DND-41 (cell line): ENCODE data around the gene TMEM19.
A peak's percentile ranks its signal among the peaks of the same experiment; 100 is the strongest.

Experiments
- ATAC-seq: fragments of 200-7000 bp; cut with Tn5 transposase; 3 replicates; pipeline ENCODE4 v1.9.1; 2021; ENCODE audit warnings: low read depth; ENCODE audit not compliant: insufficient read depth
- DNase-seq: peaks from one replicate; pipeline ENCODE4 v3.0.0-alpha.2; 2020
- H2AFZ ChIP-seq: 2 replicates; pipeline ENCODE4 v1.6.0; 2012; ENCODE audit warnings: low read depth, low read length
- H3K27ac ChIP-seq: 2 replicates; pipeline ENCODE4 v1.5.1; 2012; ENCODE audit warnings: low read length, inconsistent platforms
- H3K27me3 ChIP-seq: fragments of 200-600 bp; sonication (generic); 2 replicates; pipeline ENCODE4 v1.6.0; 2012; ENCODE audit warnings: low read length, mild to moderate bottlenecking, inconsistent platforms; ENCODE audit not compliant: insufficient read depth, poor library complexity
- H3K36me3 ChIP-seq: 2 replicates; pipeline ENCODE4 v1.5.1; 2012; ENCODE audit warnings: low read length, inconsistent platforms; ENCODE audit not compliant: insufficient read depth
- H3K4me1 ChIP-seq: 2 replicates; pipeline ENCODE4 v1.5.1; 2012; ENCODE audit warnings: mild to moderate bottlenecking, low read length; ENCODE audit not compliant: insufficient read depth
- H3K4me2 ChIP-seq: 2 replicates; pipeline ENCODE4 v1.6.0; 2012; ENCODE audit warnings: mild to moderate bottlenecking, moderate library complexity, low read length, inconsistent platforms; ENCODE audit not compliant: insufficient read depth
- H3K4me3 ChIP-seq, 2 experiments: fragments of 200-600 bp in 1 of 2; shearing (Covaris generic) in 1 of 2; 2 replicates each; pipeline ENCODE4 v1.5.1; 2012 to 2016; ENCODE audit warnings: inconsistent platforms in 2 of 2, low read length in 2 of 2, mild to moderate bottlenecking in 2 of 2, low read depth in 1 of 2, moderate library complexity in 1 of 2
- H3K79me2 ChIP-seq: 2 replicates; pipeline ENCODE4 v1.6.0; 2012; ENCODE audit warnings: low read length, inconsistent platforms; ENCODE audit not compliant: insufficient read depth
- H3K9ac ChIP-seq: 2 replicates; pipeline ENCODE4 v1.6.0; 2012; ENCODE audit warnings: low read depth, mild to moderate bottlenecking, inconsistent platforms, low read length, moderate library complexity
- H3K9me3 ChIP-seq: 2 replicates; pipeline ENCODE4 v1.5.1; 2012; ENCODE audit warnings: low read length, moderate library complexity, mild to moderate bottlenecking, inconsistent platforms; ENCODE audit not compliant: insufficient read depth, severe bottlenecking
- H4K20me1 ChIP-seq: 2 replicates; pipeline ENCODE4 v1.6.0; 2012; ENCODE audit warnings: low read length; ENCODE audit not compliant: insufficient read depth
- EZH2 ChIP-seq: IDR thresholded peaks from 3 replicates; pipeline ENCODE4 v1.6.1; 2012; ENCODE audit warnings: borderline replicate concordance, low read depth, mild to moderate bottlenecking, moderate library complexity, low read length, inconsistent platforms; ENCODE audit not compliant: severe bottlenecking
- TF ChIP-seq, protein P1 (sequence below): IDR thresholded peaks from 2 replicates; pipeline ENCODE4 v1.5.1; 2012; ENCODE audit warnings: borderline replicate concordance, low read length, moderate library complexity, mild to moderate bottlenecking; ENCODE audit not compliant: poor library complexity, severe bottlenecking; ENCODE audit errors: extremely low read depth

TMEM19 gene

DNA sequence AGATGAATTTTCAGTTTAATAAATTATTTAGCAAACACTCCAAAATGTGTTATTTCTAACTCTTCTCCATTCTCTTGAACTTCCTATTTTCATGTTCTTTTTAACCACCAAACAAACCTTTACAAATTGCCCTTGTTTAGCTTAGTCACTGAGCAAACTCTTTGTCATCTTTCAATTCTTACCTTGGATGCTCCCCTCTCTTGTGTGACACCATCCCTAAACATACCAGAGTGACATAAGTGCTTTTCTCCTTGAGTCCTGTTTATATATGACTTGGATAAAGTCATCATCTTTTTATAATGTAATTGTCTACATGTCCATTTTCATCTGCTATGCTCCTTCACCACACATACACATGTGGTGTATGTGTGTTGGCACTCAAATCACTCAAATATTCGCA lies 3.4 kb upstream of the TMEM19 start:
- Histone ChIP-seq H3K27ac (no peak overlapping the region), H3K9me3 (no peaks in the 10 kb centered on the region), H4K20me1 (no peaks in the 10 kb centered on the region), H3K4me2 (no peak overlapping the region), H3K79me2 (peaks cover 12% of the 10 kb centered on the region), H3K27me3 (no peaks in the 10 kb centered on the region), H3K4me3 (no peak overlapping the region), H3K36me3 (no peaks in the 10 kb centered on the region), H2AFZ (no peak overlapping the region), H3K9ac (no peak overlapping the region), H3K4me1 (peaks cover 25% of the 10 kb centered on the region)
- ATAC-seq (no peak), DNase-seq (no peak)
- no peak for TF ChIP-seq EZH2
- TF ChIP-seq, protein P1, sequence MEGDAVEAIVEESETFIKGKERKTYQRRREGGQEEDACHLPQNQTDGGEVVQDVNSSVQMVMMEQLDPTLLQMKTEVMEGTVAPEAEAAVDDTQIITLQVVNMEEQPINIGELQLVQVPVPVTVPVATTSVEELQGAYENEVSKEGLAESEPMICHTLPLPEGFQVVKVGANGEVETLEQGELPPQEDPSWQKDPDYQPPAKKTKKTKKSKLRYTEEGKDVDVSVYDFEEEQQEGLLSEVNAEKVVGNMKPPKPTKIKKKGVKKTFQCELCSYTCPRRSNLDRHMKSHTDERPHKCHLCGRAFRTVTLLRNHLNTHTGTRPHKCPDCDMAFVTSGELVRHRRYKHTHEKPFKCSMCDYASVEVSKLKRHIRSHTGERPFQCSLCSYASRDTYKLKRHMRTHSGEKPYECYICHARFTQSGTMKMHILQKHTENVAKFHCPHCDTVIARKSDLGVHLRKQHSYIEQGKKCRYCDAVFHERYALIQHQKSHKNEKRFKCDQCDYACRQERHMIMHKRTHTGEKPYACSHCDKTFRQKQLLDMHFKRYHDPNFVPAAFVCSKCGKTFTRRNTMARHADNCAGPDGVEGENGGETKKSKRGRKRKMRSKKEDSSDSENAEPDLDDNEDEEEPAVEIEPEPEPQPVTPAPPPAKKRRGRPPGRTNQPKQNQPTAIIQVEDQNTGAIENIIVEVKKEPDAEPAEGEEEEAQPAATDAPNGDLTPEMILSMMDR, result no peak

DNA sequence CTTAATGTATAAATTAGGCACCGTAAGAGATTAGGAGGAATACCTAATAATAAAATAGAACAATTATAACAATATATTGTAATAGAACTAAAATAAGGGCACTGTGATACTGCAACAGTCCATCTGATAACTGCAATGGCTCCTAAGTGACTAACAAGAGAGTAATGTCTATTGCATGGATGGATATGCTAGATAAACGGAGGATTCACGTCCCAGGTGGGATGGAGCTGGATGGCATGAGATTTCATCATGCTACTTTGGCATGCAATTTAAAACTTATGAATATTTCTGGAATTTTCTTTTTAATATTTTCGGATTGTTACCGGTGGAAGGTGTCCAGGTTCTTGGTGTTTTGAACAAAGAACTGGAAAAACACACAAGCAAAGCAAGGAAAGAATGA lies 2.2 kb upstream of the TMEM19 start:
- TF ChIP-seq EZH2, result no peak
- TF ChIP-seq, protein P1, result no peak
- H3K4me1 ChIP-seq, result peaks cover 37% of the 10 kb centered on the region
- no peaks in the 10 kb centered on the region for H3K27me3 ChIP-seq
- no peak overlapping the region for H2AFZ ChIP-seq
- H3K9ac ChIP-seq, result no peak overlapping the region
- no peak overlapping the region for H3K4me3 ChIP-seq
- no peak overlapping the region for H3K27ac ChIP-seq
- ATAC-seq (no peak), DNase-seq (no peak)
- peaks cover 23% of the 10 kb centered on the region for H3K79me2 ChIP-seq
- H4K20me1 ChIP-seq, result no peaks in the 10 kb centered on the region
- no peaks in the 10 kb centered on the region for H3K36me3 ChIP-seq
- no peaks in the 10 kb centered on the region for H3K9me3 ChIP-seq
- H3K4me2 ChIP-seq, result no peak overlapping the region

DNA sequence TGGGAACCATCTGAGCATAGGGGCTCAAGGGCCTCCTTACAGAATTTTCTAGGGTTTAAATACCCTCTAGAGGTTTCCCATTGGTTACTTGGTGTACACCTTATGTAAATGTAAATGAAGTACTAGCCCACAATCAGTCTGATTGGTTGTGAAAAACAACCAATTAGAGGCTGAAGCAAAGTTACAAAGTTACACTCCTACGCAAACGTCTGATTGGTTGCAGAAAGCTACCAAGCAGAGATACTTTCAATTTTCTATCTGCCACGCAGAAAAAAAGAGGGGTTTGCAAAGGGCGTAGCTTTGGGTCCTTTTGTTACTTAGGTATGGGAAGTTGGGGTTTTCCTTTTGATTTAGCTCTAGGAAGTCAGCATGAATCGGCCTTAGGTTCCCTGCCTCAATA lies 1.8 kb upstream of the TMEM19 start:
- Histone ChIP-seq H3K9ac (no peak overlapping the region), H2AFZ (0 out of 2 replicates have a peak overlapping the region, but pooled peaks have one; percentile 29), H3K79me2 (peaks cover 27% of the 10 kb centered on the region), H3K4me1 (peaks cover 41% of the 10 kb centered on the region), H3K4me2 (no peak overlapping the region), H3K36me3 (no peaks in the 10 kb centered on the region), H3K4me3 (no peak overlapping the region), H3K27me3 (no peaks in the 10 kb centered on the region), H3K9me3 (no peaks in the 10 kb centered on the region), H4K20me1 (no peaks in the 10 kb centered on the region), H3K27ac (no peak overlapping the region)
- TF ChIP-seq EZH2, result no peak
- TF ChIP-seq, protein P1, result no peak
- DNase-seq (no peak), ATAC-seq (no peak)
